Right atrium auricular region (tissue), 2 donors: ENCODE data around the gene PHTF1. TPM values are rescaled to one million over a fixed set of nuclear protein-coding genes. Genes with fewer than 3 reads are reported as not detected.
A peak's percentile ranks its signal among the peaks of the same experiment; 100 is the strongest.

ENCODE experiments used
- DNase-seq: peaks from one replicate; pipeline ENCODE4 v3.0.0-alpha.2; 2019; ENCODE audit warnings: low spot score
- H3K27ac ChIP-seq, 2 donors: fragments of 200-600 bp; sonication (generic); 1 replicate in 1 of 2; 2 replicates in 1 of 2; pipeline ENCODE4 v1.5.1; 2016 to 2019
- H3K27me3 ChIP-seq, 2 donors: fragments of 200-600 bp; sonication (generic); one replicate each; pipeline versions ENCODE4 v1.5.1 to v1.6.0; 2017 to 2019
- H3K36me3 ChIP-seq: fragments of 200-600 bp; sonication (generic); one replicate; pipeline ENCODE4 v1.5.1; 2016
- H3K4me1 ChIP-seq, 2 donors: fragments of 200-600 bp; sonication (generic); one replicate each; pipeline versions ENCODE4 v1.5.1 to v1.6.0; 2017 to 2019
- H3K4me3 ChIP-seq, 2 donors: fragments of 200-600 bp; sonication (generic); 1 replicate in 1 of 2; 2 replicates in 1 of 2; pipeline ENCODE4 v1.5.1; 2017 to 2019; ENCODE audit warnings: mild to moderate bottlenecking in 1 of 2, moderate library complexity in 1 of 2
- H3K9me3 ChIP-seq, 2 donors: fragments of 200-600 bp; sonication (generic); one replicate each; pipeline ENCODE4 v1.5.1; 2019
- total RNA-seq, 2 donors: library from RNA; depleted of rRNA; stranded (reverse); fragments of >200 nt; gene quantifications; one replicate each; pipeline ENCODE4 v1.1.0, GENCODE V29; 2016
- TF ChIP-seq, protein P1 (sequence below), 2 donors: fragments of 200-600 bp; sonication (generic); IDR thresholded peaks; one replicate each; pipeline ENCODE4 v1.5.1; 2019; ENCODE audit warnings: antibody characterized with exemption in 2 of 2

The PHTF1 gene
- total RNA-seq, 2 donors from 2014 or later, result 8.6 to 12.4 TPM

DNA sequence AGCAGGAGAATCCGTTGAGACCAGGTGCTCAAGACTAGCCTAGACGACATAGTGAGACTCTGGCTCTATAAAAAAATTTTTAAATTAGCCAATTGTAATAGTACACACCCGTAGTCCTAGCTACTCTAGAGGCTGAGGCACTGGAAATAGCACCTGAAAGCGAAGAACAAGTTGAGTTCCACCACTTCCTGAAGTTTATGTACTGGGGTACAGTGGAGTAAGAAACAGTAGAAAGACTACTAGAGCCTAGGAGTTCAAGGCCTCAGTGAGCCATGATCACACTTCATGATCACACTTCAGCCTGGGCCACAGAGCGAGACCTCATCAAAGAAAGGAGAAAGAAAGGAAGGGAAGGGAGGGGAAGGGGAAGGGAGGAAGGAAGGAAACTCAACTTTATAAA lies 33.2 kb upstream of the PHTF1 start:
- Histone ChIP-seq H3K27me3 (no peaks in the 10 kb centered on the region), H3K4me1 (peaks cover 0 to 30% of the 10 kb centered on the region in 2 donors), H3K9me3 (no peaks in the 10 kb centered on the region), H3K27ac (no peak overlapping the region), H3K36me3 (peaks cover 15% of the 10 kb centered on the region), H3K4me3 (no peak overlapping the region)
- no peak for DNase-seq
- TF ChIP-seq, protein P1, sequence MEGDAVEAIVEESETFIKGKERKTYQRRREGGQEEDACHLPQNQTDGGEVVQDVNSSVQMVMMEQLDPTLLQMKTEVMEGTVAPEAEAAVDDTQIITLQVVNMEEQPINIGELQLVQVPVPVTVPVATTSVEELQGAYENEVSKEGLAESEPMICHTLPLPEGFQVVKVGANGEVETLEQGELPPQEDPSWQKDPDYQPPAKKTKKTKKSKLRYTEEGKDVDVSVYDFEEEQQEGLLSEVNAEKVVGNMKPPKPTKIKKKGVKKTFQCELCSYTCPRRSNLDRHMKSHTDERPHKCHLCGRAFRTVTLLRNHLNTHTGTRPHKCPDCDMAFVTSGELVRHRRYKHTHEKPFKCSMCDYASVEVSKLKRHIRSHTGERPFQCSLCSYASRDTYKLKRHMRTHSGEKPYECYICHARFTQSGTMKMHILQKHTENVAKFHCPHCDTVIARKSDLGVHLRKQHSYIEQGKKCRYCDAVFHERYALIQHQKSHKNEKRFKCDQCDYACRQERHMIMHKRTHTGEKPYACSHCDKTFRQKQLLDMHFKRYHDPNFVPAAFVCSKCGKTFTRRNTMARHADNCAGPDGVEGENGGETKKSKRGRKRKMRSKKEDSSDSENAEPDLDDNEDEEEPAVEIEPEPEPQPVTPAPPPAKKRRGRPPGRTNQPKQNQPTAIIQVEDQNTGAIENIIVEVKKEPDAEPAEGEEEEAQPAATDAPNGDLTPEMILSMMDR (IDR thresholded peaks at IDR 0.05), result no peak

DNA sequence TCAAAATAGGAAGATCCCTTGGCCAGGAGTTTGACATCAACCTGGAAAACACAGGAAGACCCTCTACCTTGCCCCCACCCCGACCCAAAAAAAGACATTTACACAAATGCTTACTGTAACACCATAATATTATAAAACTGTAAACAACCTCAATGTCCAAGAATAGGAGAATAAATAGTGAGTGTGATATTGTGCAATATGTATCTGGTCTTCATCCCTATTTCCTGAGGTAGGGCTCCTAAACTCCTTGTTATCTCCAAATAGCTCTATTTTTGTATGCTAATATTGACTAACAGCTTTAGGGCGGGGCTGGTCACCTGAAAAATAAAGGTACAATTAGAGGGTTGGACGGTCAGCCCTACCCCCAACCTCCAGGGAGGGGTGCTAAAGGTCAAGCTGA lies 29.5 kb upstream of the PHTF1 start:
- Histone ChIP-seq H3K9me3 (no peaks in the 10 kb centered on the region), H3K4me3 (no peak overlapping the region), H3K27ac (no peak overlapping the region), H3K4me1 (peaks cover 0 to 44% of the 10 kb centered on the region in 2 donors), H3K36me3 (no peaks in the 10 kb centered on the region), H3K27me3 (no peaks in the 10 kb centered on the region)
- TF ChIP-seq, protein P1 (IDR thresholded peaks at IDR 0.05), result no peak
- no peak for DNase-seq

DNA sequence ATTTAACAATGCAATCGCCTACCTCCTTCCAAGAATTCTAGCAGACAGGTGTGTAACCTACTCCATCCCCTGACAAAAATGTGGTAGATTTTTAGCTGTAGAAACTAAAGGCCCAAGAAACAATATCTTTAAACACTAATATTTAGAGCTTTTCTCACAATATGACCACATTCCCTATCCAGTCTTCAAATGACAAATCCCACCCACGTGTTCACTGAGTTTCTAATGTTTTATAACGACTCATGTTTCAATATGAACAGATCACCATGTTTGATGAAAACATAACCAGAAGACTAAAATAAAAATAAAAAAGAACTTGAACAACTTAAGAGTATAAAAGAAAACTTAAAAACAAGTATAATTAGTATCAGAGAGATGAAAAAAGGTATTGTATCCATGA lies 28.4 kb upstream of the PHTF1 start:
- TF ChIP-seq, protein P1 (IDR thresholded peaks at IDR 0.05), result no peak
- H3K36me3 ChIP-seq, result no peaks in the 10 kb centered on the region
- no peaks in the 10 kb centered on the region for H3K27me3 ChIP-seq
- peaks cover 0 to 46% of the 10 kb centered on the region in 2 donors for H3K4me1 ChIP-seq
- H3K4me3 ChIP-seq, result no peak overlapping the region
- no peak for DNase-seq
- H3K9me3 ChIP-seq, result no peaks in the 10 kb centered on the region
- no peak overlapping the region for H3K27ac ChIP-seq

DNA sequence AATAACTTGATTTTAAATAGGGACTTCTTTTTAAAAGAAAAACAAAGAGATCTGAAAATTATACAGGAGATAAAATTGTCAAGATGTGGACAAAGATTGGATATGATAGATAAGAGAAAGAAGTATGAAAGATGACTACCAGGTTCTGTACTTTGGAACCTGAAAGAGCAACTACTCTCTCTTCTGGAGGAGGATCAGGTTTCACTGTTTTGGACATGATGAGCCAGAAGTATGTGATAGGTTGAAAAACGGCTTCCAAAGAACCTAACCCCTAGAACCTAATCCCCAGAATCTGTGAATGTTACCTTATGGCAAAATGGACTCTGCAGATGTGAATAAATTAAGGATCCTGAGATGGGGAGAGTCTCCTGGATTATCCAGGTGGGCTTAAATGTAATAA lies 26.8 kb upstream of the PHTF1 start:
- H3K9me3 ChIP-seq, result no peaks in the 10 kb centered on the region
- H3K27ac ChIP-seq, result no peak overlapping the region
- H3K36me3 ChIP-seq, result no peaks in the 10 kb centered on the region
- TF ChIP-seq, protein P1 (IDR thresholded peaks at IDR 0.05), result no peak
- no peak for DNase-seq
- peaks cover 0 to 62% of the 10 kb centered on the region in 2 donors for H3K4me1 ChIP-seq
- H3K4me3 ChIP-seq, result no peak overlapping the region
- H3K27me3 ChIP-seq, result no peaks in the 10 kb centered on the region

DNA sequence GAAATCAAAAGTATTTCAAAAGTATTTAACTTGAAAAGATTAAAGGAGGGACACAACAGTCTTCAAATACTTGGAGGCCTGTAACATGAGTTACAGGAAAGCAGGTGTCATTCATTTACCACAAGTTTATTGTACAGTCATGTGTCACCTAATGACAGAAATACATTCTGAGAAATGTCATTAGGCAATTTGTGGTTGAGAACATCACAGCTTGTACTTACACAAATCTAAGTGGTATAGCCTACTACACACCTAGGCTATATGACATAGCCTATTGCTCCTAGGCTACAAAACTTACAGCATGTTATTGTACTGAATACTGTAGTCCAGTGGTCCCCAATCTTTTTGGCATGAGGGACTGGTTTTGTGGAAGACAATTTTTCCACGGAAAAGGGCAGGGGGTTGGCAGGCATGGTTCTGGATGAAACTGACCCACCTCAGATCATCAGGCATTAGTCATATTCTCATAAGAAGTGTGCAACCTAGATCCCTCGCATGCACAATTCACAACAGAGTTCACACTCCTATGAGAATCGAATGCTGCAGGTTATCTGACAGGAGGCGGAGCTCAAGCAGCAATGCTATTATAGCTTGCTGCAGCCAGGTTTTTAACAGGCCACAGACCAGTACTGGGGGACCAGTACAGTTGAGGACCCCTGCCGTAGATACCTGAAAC lies 25.0 kb upstream of the PHTF1 start:
- H3K36me3 ChIP-seq, result no peaks in the 10 kb centered on the region
- TF ChIP-seq, protein P1 (IDR thresholded peaks at IDR 0.05), result no peak
- peak overlapping the region in 1 of 2 donors; percentile 19 for H3K27ac ChIP-seq
- H3K4me1 ChIP-seq, result peaks cover 0 to 65% of the 10 kb centered on the region in 2 donors
- no peaks in the 10 kb centered on the region for H3K9me3 ChIP-seq
- no peaks in the 10 kb centered on the region for H3K27me3 ChIP-seq
- DNase-seq, result no peak
- no peak overlapping the region for H3K4me3 ChIP-seq
